Measurements from ENCODE around the gene NPLOC4.

GRCh38 chr17:81582749-81583148 is 54.2 kb downstream of the NPLOC4 start:
- TF ChIP-seq CTCF (IDR thresholded peaks at IDR 0.05) (no peak), POLR2A (IDR thresholded peaks at IDR 0.05) (no peak)

Measured in body of pancreas (tissue), 4 donors.